Suprapubic skin (tissue), 3 donors: ENCODE data around the gene CCDC63.

Source experiments
- EP300 ChIP-seq: sonication (generic); formaldehyde crosslinking; IDR thresholded peaks from one replicate; pipeline ENCODE4 v1.6.1; 2017; ENCODE audit warnings: antibody characterized with exemption
- POLR2A ChIP-seq, 2 donors: fragments of 450-650 bp; IDR thresholded peaks; one replicate each; pipeline ENCODE4 v1.6.1; 2017; ENCODE audit warnings: antibody characterized with exemption in 2 of 2, mild to moderate bottlenecking in 2 of 2, moderate library complexity in 2 of 2
- TF ChIP-seq, protein P1 (sequence below), 2 donors: fragments of 200-600 bp in 1 of 2; fragments of 450-650 bp in 1 of 2; sonication (generic) in 1 of 2; IDR thresholded peaks; one replicate each; pipeline ENCODE4 v1.5.1; 2016 to 2019; ENCODE audit warnings: antibody characterized with exemption in 2 of 2, mild to moderate bottlenecking in 1 of 2, moderate library complexity in 1 of 2

DNA sequence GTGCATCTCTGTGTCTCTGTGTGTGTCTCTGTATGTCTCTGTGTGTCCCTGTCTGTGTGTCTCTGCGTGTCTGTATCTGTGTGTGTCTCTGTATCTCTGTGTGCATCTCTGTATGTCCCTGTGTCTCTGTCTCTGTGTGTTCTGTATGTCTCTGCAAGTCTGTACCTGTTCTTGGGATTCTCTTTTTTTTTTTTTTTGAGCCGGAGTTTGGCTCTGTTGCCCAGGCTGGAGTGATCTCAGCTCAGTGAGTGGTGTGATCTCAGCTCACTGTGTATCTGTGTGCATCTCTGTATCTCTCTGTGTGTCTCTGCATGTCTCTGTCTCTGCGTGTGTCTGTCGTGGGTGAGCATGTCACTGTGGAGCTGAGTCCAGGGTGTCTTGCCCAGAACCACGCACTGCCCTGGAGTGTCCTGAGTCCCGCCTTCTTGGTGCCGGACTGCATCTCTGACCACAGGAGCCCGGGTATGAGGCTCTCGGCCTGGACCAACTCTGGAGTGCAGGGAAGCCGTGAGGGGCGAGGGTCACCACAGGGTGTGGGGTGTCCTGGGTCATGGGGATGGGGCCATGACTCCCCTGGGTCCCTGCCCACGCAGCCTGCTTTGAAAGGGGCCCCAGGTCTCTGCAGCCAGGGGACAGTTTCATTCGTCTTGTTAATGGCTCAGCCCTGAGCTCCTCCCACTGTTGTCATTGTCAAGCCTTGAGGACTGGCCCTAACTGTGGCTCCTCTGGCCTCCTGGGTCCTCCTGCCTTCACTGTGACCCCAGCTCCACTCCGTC, 61.8 kb downstream of the CCDC63 start:
- TF ChIP-seq, protein P1, sequence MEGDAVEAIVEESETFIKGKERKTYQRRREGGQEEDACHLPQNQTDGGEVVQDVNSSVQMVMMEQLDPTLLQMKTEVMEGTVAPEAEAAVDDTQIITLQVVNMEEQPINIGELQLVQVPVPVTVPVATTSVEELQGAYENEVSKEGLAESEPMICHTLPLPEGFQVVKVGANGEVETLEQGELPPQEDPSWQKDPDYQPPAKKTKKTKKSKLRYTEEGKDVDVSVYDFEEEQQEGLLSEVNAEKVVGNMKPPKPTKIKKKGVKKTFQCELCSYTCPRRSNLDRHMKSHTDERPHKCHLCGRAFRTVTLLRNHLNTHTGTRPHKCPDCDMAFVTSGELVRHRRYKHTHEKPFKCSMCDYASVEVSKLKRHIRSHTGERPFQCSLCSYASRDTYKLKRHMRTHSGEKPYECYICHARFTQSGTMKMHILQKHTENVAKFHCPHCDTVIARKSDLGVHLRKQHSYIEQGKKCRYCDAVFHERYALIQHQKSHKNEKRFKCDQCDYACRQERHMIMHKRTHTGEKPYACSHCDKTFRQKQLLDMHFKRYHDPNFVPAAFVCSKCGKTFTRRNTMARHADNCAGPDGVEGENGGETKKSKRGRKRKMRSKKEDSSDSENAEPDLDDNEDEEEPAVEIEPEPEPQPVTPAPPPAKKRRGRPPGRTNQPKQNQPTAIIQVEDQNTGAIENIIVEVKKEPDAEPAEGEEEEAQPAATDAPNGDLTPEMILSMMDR (IDR thresholded peaks at IDR 0.05): no peak
- no peak for TF ChIP-seq POLR2A (IDR thresholded peaks at IDR 0.05)
- no peak for TF ChIP-seq EP300
